GM23248 (cell line): Measurements from ENCODE around the gene TIMP3. TPM values are rescaled to one million over a fixed set of nuclear protein-coding genes. Genes with fewer than 3 reads are reported as not detected.

Source experiments
- DNase-seq: peaks from one replicate; pipeline ENCODE4 v3.0.0-alpha.2; 2015
- H2AFZ ChIP-seq: fragments of 200-600 bp; sonication (generic); 2 replicates; pipeline ENCODE4 v1.6.1; 2016; ENCODE audit warnings: antibody characterized with exemption
- H3F3A ChIP-seq: fragments of 200-600 bp; sonication (generic); 2 replicates; pipeline ENCODE4 v1.6.1; 2016; ENCODE audit warnings: mild to moderate bottlenecking, antibody characterized with exemption, mixed run types; ENCODE audit not compliant: insufficient read depth
- H3K27ac ChIP-seq: fragments of 200-600 bp; sonication (generic); 2 replicates; pipeline ENCODE4 v1.5.1; 2016; ENCODE audit warnings: mild to moderate bottlenecking
- H3K27me3 ChIP-seq: fragments of 200-600 bp; sonication (generic); replicated peaks from 2 replicates; pipeline ENCODE4 v1.6.1; 2016; ENCODE audit warnings: mild to moderate bottlenecking; ENCODE audit not compliant: insufficient read depth
- H3K36me3 ChIP-seq: fragments of 200-600 bp; sonication (generic); 2 replicates; pipeline ENCODE4 v1.6.1; 2016; ENCODE audit warnings: low read depth, mild to moderate bottlenecking
- H3K4me1 ChIP-seq: fragments of 200-600 bp; sonication (generic); 2 replicates; pipeline ENCODE4 v1.6.1; 2016; ENCODE audit warnings: mild to moderate bottlenecking; ENCODE audit not compliant: insufficient read depth
- H3K4me2 ChIP-seq: fragments of 200-600 bp; sonication (generic); one replicate; pipeline ENCODE4 v1.6.1; 2016; ENCODE audit warnings: mild to moderate bottlenecking; ENCODE audit not compliant: unreplicated experiment
- H3K4me3 ChIP-seq: fragments of 200-600 bp; sonication (generic); 2 replicates; pipeline ENCODE4 v1.5.1; 2016; ENCODE audit warnings: mild to moderate bottlenecking
- H3K79me2 ChIP-seq: fragments of 200-600 bp; sonication (generic); 2 replicates; pipeline ENCODE4 v1.6.1; 2016; ENCODE audit warnings: mild to moderate bottlenecking; ENCODE audit not compliant: insufficient read depth
- H3K9ac ChIP-seq: fragments of 200-600 bp; sonication (generic); 2 replicates; pipeline ENCODE4 v1.6.1; 2016; ENCODE audit warnings: mild to moderate bottlenecking
- H3K9me2 ChIP-seq: fragments of 200-600 bp; sonication (generic); 2 replicates; pipeline ENCODE4 v1.6.1; 2016; ENCODE audit warnings: mixed run types, mild to moderate bottlenecking, moderate library complexity; ENCODE audit not compliant: insufficient read depth
- H3K9me3 ChIP-seq: fragments of 200-600 bp; sonication (generic); one replicate; pipeline ENCODE4 v1.6.1; 2017; ENCODE audit warnings: low read depth
- H4K20me1 ChIP-seq: fragments of 200-600 bp; sonication (generic); 2 replicates; pipeline ENCODE4 v1.6.0; 2016; ENCODE audit not compliant: insufficient read depth
- EZH2 ChIP-seq: fragments of 200-600 bp; sonication (generic); IDR thresholded peaks from 2 replicates; pipeline ENCODE4 v1.6.1; 2018; ENCODE audit warnings: antibody characterized with exemption, mild to moderate bottlenecking; ENCODE audit not compliant: insufficient read depth, poor library complexity, severe bottlenecking
- EZH2phosphoT487 ChIP-seq: fragments of 200-600 bp; sonication (generic); IDR thresholded peaks from 2 replicates; pipeline ENCODE4 v1.6.1; 2018; ENCODE audit warnings: antibody characterized with exemption, moderate library complexity, mild to moderate bottlenecking, low read depth; ENCODE audit not compliant: insufficient read depth
- WGBS, 2 experiments: methylation state at CpG; one replicate each; pipeline ENCODE4 v1.1.6; 2015 to 2017; ENCODE audit warnings: low lambda C conversion rate in 2 of 2, low coverage in 1 of 2; ENCODE audit errors: missing lambda C conversion rate in 2 of 2; 5-methylcytosine and 5-hydroxymethylcytosine counted together
- in situ Hi-C: fragments of 300-500 bp; cut with MboI; formaldehyde crosslinking; loops from 2 replicates; pipeline ENCODE4 v1.15.0; 2020
- polyA plus RNA-seq: library from polyadenylated mRNA; unstranded; fragments of >200 nt; fragmentation: Nextera tagmentation; extraction: Ambion mirVana; gene quantifications from 2 replicates; pipeline ENCODE4 v1.2.1, GENCODE V29; 2016
- total RNA-seq: library from RNA; depleted of rRNA; stranded (reverse); fragments of >200 nt; shearing (Covaris generic); gene quantifications from 2 replicates; pipeline ENCODE4 v1.2.3, GENCODE V29; 2014

Gene TIMP3
- total and polyA plus RNA-seq, 2 experiments from 2014 or later: 1,254 to 1,465 TPM

DNA sequence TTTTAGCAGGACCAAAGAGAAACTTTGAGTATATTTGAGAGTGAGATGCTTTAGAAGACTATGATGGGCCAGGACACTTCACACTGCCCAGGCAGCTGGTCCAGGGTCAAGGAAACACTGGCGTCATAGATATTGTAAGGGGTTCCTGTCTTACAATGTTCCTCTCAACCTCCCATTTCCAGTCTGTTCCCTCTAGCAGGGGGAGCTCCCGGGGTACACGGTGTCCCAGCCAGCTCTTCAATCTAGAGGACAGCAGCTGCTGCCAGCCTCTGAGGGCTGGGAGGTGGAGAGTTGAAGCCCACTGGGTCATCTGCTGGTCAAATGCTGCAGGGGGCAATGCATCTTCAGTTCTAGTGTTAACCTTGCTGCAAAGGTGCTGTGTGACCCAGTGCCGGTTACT, 40.7 kb upstream of the TIMP3 start:
- H3K27ac ChIP-seq: no peak overlapping the region
- H3K4me1 ChIP-seq: peaks cover 20% of the 10 kb centered on the region
- H3K9ac ChIP-seq: no peak overlapping the region
- no peak overlapping the region for H3K4me2 ChIP-seq
- no peak overlapping the region for H3K4me3 ChIP-seq
- TF ChIP-seq EZH2phosphoT487 (no peak), EZH2 (no peak)
- H3K9me2 ChIP-seq: no peaks in the 10 kb centered on the region
- in situ Hi-C loops: no loop called here
- WGBS, 2 experiments: 42 to 54% methylated on average over 4 of the region's 4 CpGs
- H3K9me3 ChIP-seq: no peaks in the 10 kb centered on the region
- H3K36me3 ChIP-seq: no peaks in the 10 kb centered on the region
- no peak overlapping the region for H2AFZ ChIP-seq
- DNase-seq: no peak
- no peaks in the 10 kb centered on the region for H3K79me2 ChIP-seq
- no peaks in the 10 kb centered on the region for H3K27me3 ChIP-seq
- H4K20me1 ChIP-seq: no peaks in the 10 kb centered on the region
- H3F3A ChIP-seq: peaks cover 4% of the 10 kb centered on the region; the same call in 1 of the 2 replicates

DNA sequence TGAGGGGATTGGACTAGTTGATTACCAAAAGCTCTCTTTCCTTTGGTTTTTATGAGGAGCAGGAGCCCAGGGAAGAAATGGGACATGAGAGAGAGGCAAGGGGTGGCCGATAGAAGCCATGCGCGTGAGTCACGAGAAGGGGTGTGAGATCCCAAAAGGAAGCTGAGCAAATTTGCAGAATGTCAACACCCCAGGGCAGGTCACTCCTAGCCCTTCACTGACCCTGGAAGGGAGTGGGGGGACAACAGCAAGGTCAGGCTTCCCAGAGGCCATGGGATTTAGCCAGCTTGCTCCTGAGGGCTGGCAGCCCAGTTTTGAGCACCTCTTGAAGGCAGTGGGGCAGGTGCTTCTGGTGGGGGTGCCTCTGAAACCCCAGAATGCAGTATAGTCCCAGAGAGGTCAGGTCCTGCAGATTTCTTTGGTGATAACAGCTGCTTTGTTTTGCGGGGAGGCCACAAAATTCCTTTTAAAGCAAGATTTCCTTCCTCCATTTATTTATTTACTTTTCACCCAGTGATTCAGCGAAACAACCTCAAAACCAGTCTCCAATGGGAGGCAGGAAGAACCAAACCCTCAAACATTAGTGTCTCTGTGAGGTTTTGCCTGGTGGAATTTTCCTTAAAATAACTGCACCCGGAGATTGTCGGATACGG, 40.1 kb upstream of the TIMP3 start:
- H3K9ac ChIP-seq: no peak overlapping the region
- no peak overlapping the region for H3K4me3 ChIP-seq
- no peak overlapping the region for H2AFZ ChIP-seq
- in situ Hi-C loops: no loop called here
- H3K4me2 ChIP-seq: no peak overlapping the region
- H3K4me1 ChIP-seq: peaks cover 20% of the 10 kb centered on the region
- peaks cover 4% of the 10 kb centered on the region; the same call in 1 of the 2 replicates for H3F3A ChIP-seq
- H4K20me1 ChIP-seq: no peaks in the 10 kb centered on the region
- WGBS, 2 experiments: 68 to 78% methylated on average over 9 of the region's 9 CpGs
- no peaks in the 10 kb centered on the region for H3K27me3 ChIP-seq
- H3K79me2 ChIP-seq: no peaks in the 10 kb centered on the region
- no peak overlapping the region for H3K27ac ChIP-seq
- no peaks in the 10 kb centered on the region for H3K36me3 ChIP-seq
- no peaks in the 10 kb centered on the region for H3K9me2 ChIP-seq
- peak; percentile 48 for DNase-seq
- no peaks in the 10 kb centered on the region for H3K9me3 ChIP-seq
- TF ChIP-seq EZH2phosphoT487: no peak
- no peak for TF ChIP-seq EZH2

GRCh38 chr22:32764330-32765131, 37.0 kb upstream of the TIMP3 start:
- in situ Hi-C loops: no loop called here
- peak overlapping the region; percentile 42 for H3K4me2 ChIP-seq

GRCh38 chr22:32765132-32765618, 36.3 kb upstream of the TIMP3 start:
- H3K4me2 ChIP-seq: no peak overlapping the region
- DNase-seq: no peak
- in situ Hi-C loops: no loop called here

More at GRCh38 chr22:32764330-32765131, 37.0 kb upstream of the TIMP3 start:
- peaks cover 4% of the 10 kb centered on the region; the same call in 1 of the 2 replicates for H3F3A ChIP-seq
- TF ChIP-seq EZH2 (no peak), EZH2phosphoT487 (no peak)
- peaks cover 20% of the 10 kb centered on the region for H3K4me1 ChIP-seq
- no peaks in the 10 kb centered on the region for H3K36me3 ChIP-seq
- H3K9me2 ChIP-seq: no peaks in the 10 kb centered on the region
- H3K9ac ChIP-seq: no peak overlapping the region
- H3K27me3 ChIP-seq: 0 out of 2 replicates have a peak, but pooled peaks cover 3% of the 10 kb centered on the region
- H4K20me1 ChIP-seq: no peaks in the 10 kb centered on the region
- H2AFZ ChIP-seq: peak overlapping the region; percentile 49
- no peak overlapping the region; the same call in 1 of the 2 replicates for H3K4me3 ChIP-seq
- no peaks in the 10 kb centered on the region for H3K9me3 ChIP-seq
- DNase-seq: peak; percentile 94
- peak overlapping the region; percentile 36 for H3K27ac ChIP-seq
- H3K79me2 ChIP-seq: no peaks in the 10 kb centered on the region
- WGBS, 2 experiments: 27 to 31% methylated on average over 16 of the region's 16 CpGs

More at GRCh38 chr22:32765132-32765618, 36.3 kb upstream of the TIMP3 start:
- no peak overlapping the region for H2AFZ ChIP-seq
- H4K20me1 ChIP-seq: no peaks in the 10 kb centered on the region
- no peak overlapping the region for H3K9ac ChIP-seq
- H3K27me3 ChIP-seq: 0 out of 2 replicates have a peak, but pooled peaks cover 3% of the 10 kb centered on the region
- H3K79me2 ChIP-seq: no peaks in the 10 kb centered on the region
- H3K4me3 ChIP-seq: no peak overlapping the region
- no peaks in the 10 kb centered on the region for H3K9me2 ChIP-seq
- TF ChIP-seq EZH2phosphoT487 (no peak), EZH2 (no peak)
- peaks cover 20% of the 10 kb centered on the region for H3K4me1 ChIP-seq
- H3K27ac ChIP-seq: no peak overlapping the region
- H3F3A ChIP-seq: peaks cover 4% of the 10 kb centered on the region; the same call in 1 of the 2 replicates
- H3K36me3 ChIP-seq: no peaks in the 10 kb centered on the region
- 89 to 94% methylated on average over 12 of the region's 12 CpGs for WGBS, 2 experiments
- no peaks in the 10 kb centered on the region for H3K9me3 ChIP-seq
